DMS153 treated with DMSO at 0.1 percent for 48 hours (cell line): Measurements from ENCODE around the gene ELAVL1.
"Not testable (repeated sequence)": the region's sequence is repeated elsewhere in the genome, so short reads cannot be mapped to it uniquely, and the experiment has no call there.

Experiments
- DNase-seq: peaks from one replicate; lab custom pipeline; 2025; ENCODE audit not compliant: unreplicated experiment; lab: John Stamatoyannopoulos, UW

Gene ELAVL1

DNA sequence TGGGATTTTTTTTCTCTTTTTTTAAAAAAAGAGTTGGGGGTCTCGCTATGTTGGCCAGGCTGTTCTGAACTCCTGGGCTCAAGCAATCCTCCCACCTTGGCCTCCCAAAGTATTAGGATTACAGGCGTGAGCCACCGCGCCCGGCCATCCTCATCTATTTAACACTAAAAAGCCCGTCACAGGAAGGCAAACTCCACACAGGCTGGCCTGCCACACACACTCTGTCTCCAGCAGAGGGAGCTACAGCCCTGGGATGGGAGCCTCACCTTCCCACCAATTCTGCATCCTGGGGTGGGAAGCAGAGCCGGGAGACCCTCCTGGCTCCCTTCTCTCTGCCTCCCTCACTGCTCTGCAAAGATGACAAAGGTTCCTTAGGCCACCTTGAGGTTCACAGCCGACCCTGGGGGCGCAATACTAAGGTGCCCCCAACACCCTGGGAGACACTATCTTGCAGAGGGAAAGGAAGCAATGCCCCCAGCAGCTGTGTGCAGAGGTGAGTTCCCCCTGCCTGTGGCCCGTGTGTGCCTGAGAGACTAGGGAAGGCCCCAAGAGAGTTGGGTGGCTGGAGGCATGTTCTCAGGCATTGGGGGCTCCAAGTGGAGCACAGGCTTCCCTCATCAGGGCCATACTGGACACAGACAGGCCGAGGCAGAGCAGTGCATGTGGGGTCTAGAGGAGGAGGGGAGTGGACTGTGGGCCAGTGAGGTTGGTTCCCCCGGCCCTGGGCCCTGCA is 34.6 kb downstream of the ELAVL1 start:
- no peak for DNase-seq

DNA sequence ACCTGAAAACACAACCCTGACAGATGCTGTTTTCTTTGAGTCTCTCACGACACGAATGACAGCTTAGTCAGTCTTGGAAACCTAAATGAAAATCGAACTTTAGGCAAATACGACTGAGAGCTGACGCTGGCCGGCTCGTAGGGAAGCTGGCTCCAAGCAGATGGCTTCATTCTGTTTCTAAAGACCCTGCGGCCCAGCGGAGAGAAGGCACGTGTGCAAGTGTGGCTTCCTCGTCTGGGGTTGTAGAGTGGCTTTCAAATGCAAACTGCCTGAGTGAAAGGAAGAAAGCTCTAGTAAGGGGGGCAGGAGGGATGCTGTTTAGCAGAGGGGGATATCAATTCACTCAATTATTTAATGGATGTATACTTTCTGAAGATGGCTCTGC is 35.9 kb downstream of the ELAVL1 start:
- no peak for DNase-seq

DNA sequence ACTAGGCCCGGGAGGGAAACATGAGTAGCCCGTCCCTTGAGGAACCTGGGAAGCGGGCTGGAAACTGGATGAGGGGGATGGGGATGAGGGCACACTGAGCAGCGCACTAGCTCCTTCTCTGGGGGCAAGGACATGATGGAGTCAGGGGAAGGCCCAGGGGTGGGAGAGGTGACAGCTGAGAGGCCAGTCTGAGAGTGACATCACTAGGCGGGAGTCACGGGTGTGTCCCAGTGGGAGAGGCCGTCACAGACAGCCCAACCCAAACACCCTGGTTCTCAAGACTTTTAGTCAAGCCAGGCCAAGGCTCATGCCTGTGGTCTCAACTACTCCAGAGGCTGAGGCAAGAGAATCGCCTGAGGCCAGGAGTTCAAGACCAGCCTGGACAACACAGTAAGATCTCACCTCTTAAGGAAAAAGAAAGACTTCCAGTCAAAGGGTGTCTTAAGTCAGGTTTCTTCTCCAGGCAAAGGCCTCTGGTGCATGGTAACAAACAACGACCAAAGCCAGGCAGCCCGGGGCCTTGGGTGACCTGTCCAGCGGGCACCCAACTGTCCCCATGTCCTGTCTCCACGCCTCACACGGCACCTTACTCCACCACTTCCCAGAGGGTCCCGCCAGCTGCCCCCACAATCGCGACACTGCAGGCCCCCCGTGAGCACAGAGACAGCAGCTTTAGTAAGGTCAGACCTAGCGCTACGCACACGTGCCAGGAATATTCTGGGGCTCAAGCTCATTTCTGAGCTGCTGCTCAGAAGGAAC is 36.5 kb downstream of the ELAVL1 start:
- DNase-seq: no peak

DNA sequence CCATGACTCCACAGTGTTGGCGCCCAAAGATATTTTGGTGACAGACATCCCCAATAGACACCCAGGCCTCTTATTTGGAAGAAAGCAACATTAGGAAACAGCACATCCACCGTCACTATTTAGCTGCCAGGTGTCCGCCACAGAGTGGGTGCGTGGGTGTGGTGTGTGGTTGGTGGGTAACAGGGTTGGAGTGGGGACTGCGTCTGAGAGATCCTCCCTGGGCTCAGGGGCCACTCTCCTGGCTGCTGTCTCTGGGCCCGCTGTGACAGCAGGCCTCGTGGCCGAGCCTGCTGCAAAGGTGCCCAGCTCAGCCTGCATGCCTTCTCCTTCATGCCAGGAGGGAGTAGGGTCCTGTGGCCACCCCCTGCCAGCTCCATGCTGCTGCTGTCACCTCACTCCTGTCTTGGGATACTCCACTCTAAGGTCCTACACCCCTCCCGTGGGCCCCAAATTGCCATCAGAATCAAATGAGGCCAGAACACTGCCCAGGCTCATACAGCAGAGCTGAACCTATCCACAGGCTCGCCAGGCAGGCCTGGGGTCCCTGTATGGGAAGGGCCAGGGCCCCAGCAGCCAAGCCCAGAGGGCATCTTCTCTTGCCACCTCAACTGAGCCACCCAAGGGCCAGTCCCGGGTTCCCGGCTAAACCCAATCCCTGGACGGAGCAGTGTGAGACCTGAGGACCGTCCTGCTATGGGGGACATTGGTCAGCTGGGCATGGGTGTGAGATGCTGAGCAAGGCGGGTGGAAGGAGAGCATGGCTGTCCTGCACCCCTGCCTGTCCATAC is 37.2 kb downstream of the ELAVL1 start:
- no peak for DNase-seq

DNA sequence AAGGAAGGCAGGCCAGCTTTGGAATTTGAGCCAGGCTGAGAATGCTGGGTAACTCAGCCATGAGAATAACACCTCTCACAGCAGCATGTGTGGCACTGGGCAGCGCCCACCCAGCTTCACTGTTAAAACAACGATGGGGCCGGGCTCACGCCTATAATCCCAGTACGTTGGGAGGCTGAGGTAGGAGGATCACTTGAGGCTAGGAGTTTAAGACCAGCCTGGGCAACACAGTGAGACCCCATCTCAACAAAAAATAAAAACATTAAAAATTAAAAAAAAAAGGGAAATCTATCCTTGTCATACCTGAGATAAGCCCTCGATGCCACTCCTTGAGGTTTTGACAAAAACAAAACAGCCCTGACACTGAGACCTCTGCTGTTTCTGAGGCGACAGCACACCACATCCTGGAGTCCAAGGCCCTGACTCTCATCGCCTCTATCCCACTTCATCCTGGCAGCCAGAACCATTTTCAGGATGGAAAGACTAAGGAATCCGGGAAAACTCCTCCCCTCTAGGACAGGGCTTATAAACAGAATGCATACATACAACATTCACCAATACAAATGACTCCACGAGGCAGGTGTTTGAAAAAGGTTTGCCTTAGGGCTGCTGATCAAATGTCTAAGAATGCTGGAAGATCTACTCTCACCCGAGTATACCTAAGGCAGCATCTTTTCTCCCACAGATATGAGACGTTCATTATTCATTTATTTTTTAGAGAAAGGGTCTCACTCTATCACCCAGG is 39.3 kb downstream of the ELAVL1 start:
- no peak for DNase-seq

DNA sequence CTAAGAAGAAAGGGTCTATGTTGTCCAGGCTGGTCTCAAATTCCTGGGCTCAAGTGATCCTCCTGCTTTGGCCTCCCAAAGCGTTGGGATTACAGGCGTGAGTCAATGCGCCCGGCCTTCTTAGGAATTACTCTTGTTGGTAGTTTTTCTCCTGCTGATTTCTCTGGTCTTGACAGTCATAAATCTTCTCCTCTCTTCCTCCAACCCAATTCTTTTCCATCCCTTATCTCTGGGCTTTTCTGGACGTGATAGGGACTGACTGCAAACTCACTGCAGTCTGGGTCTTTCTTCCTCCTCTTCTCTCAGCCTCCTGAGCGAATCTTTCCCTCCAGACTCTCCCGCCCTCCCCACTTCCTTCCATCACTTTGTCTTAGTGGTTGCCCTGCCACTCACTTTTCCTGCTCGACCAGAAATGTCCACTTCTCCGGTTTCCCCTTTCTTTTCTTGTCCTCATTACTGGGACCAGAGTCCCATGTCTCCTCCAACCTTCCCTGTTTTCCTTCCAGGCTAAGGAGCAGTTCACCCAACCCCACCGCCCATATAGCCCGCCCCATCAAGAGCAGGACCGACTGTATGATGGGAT is 40.1 kb downstream of the ELAVL1 start:
- no peak for DNase-seq

DNA sequence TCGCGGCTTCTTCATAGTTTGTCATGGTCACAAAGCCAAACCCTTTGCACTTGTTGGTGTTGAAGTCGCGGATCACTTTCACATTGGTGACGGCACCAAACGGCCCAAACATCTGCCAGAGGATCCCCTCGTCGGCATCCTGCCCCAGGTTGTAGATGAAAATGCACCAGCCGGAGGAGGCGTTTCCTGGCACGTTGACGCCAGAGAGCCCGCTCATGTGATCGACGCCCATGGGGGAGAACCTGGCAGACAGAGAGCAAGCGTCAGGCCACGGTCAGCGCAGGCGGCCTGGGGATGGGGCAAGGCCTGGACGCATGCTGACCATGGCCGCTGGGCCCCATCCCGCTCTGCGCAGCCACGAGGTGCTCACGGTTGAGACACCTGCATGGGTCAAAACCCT is 41.9 kb downstream of the ELAVL1 start:
- no peak for DNase-seq

DNA sequence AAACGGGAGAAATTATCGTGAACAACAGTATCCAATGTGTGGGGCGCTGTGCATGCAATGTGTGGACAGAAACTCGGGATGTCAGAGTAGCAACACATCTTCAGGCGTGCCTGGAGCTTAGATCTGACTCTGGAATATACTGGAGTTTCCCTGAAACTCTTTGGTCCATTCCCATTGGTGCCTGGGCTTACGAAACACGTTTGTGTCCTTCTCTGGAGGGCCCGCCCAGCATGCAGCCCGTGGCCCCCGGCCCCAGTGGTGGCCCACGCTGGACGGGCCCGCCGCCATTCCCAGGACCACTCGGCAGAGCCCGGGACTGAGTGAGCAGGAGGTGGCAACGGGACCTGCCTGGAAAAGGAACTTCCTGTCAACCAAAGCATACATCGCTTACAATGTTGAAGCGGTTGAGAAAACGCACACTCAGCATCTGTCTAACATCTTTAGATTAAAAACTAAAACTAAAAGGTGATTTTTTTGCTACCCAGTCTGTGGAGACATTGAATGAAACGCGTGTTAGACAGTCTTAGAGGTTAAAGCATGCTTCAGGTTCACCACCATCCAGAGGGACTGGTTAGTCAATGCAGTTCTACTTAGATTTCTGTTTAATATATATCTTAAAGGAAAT is 42.7 kb downstream of the ELAVL1 start:
- no peak for DNase-seq

DNA sequence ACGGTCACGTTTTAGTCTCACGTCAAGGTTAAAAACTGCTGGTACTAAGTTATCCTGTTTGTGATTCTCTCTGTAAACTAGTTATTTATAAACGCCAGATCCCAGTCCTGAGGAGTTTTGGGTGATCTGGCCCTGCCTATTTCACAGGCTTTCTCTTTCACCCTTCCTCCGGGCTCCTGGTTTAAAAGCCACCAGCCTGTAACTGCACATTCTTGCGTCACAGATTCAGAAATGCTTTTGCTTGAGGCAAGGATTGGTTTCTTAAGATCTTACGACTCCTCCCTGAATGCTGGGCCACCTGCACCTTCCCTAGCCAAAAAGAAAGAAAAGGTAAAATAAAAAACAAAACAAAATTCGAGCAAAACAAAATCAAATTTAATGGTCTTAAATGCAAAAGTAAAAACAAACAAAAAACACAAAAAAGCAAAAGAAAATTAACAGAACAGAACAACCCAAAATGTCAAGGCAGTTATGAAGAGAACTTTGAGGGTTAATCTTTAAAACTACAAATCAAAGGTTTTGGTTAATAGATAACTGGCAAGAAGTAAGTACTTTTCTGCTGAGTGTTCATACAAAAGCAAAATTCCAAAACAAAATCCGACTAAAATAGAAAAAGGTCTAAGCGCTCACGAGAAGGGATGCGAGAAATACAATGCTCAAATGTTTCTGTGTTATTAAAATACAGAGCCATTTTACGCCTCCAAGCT is 43.4 kb downstream of the ELAVL1 start:
- DNase-seq: no peak

DNA sequence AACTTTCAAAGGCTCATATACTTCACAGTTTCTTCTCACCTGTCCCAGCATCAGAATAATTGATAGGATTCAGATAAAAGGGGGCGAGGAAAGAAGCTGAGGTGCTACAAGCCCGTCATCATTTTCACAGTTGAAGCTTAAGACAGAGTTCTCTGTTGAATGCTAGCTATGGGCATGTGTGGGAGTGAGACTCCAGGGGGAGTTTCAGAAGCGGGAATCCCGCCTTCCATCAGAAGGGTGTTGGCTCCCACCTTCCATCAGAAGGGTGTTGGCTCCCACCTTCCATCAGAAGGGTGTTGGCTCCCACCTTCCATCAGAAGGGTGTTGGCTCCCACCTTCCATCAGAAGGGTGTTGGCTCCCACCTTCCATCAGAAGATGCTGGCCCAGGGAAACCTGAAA is 44.4 kb downstream of the ELAVL1 start:
- DNase-seq: not testable (repeated sequence)

DNA sequence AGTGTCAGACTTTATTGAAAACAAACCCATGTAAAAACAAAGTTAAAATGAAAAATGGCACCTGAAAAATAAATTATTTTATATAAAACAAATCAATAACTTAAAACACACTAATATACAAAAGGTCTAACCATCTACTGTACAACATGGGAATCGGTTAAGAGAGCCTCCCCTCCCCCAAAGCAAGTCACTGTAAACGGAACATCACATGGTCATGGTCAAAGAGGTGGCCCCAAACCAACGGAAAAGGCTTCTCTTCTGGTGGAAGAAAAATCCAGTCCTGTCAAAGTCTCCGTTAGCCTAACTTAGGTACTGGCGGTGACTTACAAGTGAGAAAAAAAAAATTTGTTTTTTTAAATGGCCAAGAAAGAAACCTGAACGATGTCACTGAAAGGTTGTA is 46.2 kb downstream of the ELAVL1 start:
- DNase-seq: no peak

DNA sequence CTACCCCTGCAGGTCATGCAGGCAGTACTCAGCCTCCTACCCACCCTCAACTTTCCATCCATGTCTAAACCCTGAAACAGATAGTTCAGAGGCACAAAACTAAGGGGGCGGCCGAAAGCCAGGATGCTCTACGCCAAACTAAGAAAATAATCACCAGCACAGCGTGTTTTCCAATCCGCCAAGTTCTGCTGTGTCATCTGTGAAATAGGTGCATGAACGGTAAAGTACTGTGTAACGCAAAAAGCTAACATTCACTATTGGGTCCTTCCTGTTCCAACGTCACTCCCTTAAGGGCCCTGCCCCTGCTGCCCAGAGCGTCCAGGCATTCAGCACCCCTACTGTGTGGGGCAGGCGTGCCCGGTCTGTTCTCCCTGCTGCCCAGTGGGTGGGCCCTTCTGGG is 49.7 kb downstream of the ELAVL1 start:
- no peak for DNase-seq

DNA sequence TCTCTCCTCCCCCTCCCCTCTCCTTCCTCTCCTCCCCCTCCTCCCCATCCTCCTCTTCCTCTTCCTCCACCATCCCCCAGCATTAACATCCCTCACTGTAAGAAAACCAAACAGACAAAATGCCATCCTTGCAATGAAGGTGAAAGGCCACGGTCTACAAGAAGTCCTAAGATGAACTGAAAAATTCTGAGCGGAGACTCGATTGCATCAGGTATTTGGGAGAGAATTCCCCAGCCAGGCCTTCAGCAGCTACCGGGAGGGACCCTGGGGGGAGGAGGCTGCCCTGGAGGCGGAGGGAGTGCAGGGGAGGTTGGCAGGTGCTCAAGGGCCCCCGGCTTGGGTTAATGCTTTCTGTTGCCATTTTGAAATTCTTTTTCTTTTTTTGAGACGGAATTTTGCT is 51.9 kb downstream of the ELAVL1 start:
- no peak for DNase-seq

DNA sequence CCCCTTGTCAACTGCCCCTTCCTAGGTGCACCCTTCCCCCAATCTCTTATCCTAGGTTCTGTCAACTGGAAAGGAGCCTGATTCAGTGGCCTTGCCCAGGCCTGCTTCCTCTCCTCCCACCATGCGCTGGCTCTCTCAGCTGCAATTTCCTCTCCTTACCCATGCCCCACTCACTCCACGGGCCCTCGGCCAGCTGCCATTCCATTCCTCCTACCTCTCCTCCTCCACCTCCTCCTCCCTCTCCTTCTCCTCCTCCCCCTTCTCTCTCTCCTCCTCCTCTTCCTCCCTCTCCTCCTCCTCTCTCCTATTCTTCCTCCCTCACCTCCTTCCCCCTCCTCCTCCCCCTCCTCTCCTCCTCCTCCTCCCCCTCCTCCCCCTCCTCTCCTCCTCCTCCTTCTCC is 52.4 kb downstream of the ELAVL1 start:
- no peak for DNase-seq

DNA sequence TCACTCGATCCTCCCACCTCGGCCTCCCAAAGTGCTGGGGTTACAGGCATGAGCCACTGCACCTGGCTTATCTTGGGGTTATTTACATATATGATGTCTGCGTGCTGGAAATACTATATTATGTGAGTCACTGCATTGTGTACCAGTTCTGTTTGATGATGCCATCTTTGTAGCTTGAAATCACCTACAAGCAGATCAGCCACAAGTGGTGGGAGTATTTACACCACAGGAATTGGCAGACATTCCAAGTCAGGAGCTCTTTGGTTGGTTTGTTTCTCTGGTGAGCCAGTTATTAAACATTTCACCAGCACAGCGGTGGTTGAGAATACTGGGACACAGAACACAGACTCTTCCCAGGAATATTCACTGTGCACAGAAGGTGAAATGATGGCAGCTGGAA is 57.5 kb downstream of the ELAVL1 start:
- no peak for DNase-seq

DNA sequence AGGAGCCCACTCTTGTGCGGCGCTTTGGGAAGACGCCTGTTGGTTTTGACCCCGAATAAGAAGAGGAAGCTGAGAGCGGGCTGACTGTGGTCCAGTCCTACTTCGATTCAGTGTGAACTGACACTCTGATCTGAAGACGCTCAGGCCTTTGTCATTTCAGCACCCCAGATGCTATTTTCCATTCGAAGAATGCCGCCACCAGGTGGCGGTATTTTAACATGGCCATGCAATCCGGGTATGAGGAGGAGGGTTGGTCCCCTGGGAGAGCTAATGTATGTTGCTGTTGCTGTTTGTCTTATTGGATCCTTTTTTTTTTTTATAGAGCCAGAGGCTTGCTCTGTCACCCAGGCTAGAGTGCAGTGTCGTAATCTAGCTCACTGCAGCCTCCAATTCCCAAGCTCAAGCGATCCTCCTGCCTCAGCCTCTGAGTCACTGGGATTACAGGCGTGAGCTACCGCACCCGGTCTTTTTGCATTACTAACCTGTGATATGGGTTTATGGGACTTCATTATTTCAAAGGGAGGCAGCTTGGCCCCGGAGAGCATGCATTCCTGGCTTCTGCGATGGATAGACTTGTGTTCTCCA is 61.2 kb downstream of the ELAVL1 start:
- DNase-seq: peak; percentile 68

DNA sequence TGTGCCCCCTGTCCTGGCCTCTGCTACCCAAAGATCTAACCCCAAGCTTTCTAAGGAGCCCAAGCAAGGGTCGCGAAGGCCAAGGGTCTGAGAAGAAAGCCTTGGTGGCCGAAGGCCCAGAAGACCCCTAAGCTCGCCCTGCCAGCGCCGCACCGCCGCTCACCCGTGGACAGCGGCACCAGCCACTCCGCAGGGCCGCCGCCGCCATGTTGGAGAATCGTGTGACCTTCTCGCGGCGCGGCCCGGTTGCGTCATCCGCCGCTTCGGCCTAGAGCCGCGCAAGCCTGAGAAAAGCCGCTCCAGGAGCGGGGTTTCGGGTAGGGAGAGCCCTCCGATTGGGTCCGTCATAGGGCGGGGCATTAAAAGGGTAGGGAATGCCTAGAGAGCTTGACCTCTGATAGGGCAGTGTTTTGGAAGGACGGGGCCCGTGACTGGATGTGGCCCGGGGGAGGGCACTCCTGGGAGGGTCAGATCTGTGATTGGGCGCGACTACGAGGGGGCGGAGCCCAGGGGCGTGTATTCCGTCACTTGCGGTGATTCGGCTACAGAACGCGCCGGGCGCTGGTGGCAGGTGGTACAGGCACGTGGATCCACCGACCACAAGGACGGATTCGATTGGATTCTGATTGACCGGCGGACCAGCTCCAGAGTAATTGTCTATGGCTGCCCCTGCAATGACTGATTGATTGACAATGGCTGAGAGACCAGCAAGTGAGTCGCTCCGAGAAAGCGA is 61.8 kb downstream of the ELAVL1 start, which contains the start of gene TIMM44:
Gene TIMM44 (minus strand): TSS at position 223 of the 733 bp plus-strand sequence. CDS start 15 bp downstream, at position 208.
- peak; percentile 95 for DNase-seq

DNA sequence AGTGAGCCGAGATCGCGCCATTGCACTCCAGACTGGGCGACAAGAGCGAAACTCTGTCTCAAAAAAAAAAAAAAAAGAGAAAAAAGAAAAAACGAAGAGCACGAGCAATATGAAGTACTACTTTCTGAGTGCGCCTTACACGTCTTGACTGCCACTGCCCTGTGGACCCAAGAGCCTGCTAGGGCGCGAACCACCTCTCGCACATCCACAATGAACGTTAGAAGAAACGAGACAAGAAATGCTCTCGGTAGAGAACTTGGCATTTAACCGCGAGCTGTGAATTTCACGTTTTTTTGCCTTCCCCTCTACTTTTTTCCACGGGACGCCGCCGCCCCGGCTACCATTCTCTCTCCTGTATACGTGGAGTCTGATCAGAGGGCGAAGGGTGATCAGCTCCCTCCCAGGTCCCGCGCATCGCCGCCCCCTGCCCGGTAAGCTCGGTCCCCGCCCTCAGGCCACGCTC is 62.4 kb downstream of the ELAVL1 start:
- DNase-seq: no peak
